ENCODE results near the gene SRSF12. TPM values are rescaled to one million over a fixed set of nuclear protein-coding genes. Genes with fewer than 3 reads are reported as not detected.

SRSF12 gene
- total and polyA plus RNA-seq, 2 donors (not counting 1 experiment from before 2014, with no cell fraction given) = not detected

DNA sequence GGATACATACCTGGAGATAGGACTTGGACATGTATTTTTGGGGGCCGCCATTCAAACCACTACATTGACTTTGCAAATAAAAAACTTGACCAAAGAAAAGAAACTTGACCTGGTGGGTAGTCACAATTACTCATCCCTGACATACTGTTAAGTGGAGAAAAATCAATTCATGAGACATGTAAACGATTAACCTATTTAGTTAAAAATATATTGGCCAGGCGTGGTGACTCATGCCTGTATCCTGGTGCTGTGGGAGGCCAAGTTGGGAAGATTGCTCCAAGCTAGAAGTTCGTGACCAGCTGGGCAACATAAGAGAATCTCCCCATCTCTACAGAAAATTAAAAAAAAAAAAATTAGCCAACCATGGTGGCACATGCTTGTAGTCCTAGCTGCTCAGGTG lies 2.5 kb upstream of the SRSF12 start:
- intact Hi-C loops (cut with micrococcal nuclease) = no loop called here
- ChIA-PET CTCF (interaction anchor here (1.0 to 2.0 kb wide), 2 partner anchors 25 to 137 kb away, joined by 4 to 5 read pairs; no protein-coding TSS in a partner anchor), POLR2A (no interaction called here)

DNA sequence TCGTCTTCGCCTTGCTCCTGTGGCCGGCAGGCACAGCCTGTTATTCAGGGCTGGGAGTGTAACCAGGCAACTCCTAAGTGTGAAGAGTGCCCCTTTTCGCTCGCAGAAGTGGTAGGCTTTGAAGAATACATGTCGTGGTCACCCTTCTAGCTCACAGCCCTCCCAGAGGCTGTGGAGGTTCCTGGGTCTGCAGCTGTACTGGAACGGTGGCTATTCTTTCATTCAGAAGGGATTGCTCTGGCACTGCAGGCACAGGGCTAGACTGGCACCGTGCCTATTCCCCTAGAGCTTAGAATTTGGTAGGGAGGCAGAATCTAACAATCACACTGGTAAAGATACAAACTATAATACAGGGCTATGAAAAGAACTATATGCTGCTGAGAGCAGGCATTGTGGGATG lies 1.1 kb upstream of the SRSF12 start:
- no peak for DNase-seq
- Histone ChIP-seq H3K79me2 (ENCODE audit: control insufficient read depth, insufficient read depth, low read length) (peaks cover 3% of the 10 kb centered on the region), H3K4me1 (ENCODE audit: control insufficient read depth in 2 of 2, insufficient read depth in 2 of 2, low read length in 2 of 2) (peaks cover 6 to 10% of the 10 kb centered on the region in 2 donors), H3K27me3 (replicated peaks in 1 of 4; ENCODE audit: control extremely low read depth in 1 of 4, control insufficient read depth in 3 of 4, insufficient read depth in 4 of 4, low read length in 3 of 4) (peaks cover 0 to 14% (median 2%) of the 10 kb centered on the region in 4 experiments), H3K9me3 (ENCODE audit: control extremely low read depth in 1 of 3, control insufficient read depth in 2 of 3, insufficient read depth in 1 of 3, low read length in 2 of 3) (no peaks in the 10 kb centered on the region), H2AFZ (ENCODE audit: insufficient read depth, low read depth, low read length, poor library complexity, severe bottlenecking) (no peak overlapping the region), H4K20me1 (ENCODE audit: control insufficient read depth, insufficient read depth, low read length, poor library complexity, severe bottlenecking) (no peaks in the 10 kb centered on the region), H3K9ac (ENCODE audit: low read length) (no peak overlapping the region), H3K4me2 (replicated peaks; ENCODE audit: low read depth, low read length, poor library complexity, severe bottlenecking) (no peak overlapping the region), H3K27ac (ENCODE audit: low read length in 2 of 2) (no peak overlapping the region), H3K36me3 (replicated peaks in 1 of 2; ENCODE audit: control extremely low read depth in 1 of 2, control insufficient read depth in 1 of 2, extremely low read depth in 1 of 2, insufficient read depth in 2 of 2, low read length in 1 of 2) (no peaks in the 10 kb centered on the region), H3K4me3 (ENCODE audit: control extremely low read depth in 1 of 5, extremely low read depth in 1 of 5, insufficient read depth in 1 of 5, low read depth in 2 of 5, low read length in 4 of 5) (no peak overlapping the region)
- peaks cover 9% of the 10 kb centered on the region for H3K4me1 Mint-ChIP-seq
- TF ChIP-seq, protein P1, sequence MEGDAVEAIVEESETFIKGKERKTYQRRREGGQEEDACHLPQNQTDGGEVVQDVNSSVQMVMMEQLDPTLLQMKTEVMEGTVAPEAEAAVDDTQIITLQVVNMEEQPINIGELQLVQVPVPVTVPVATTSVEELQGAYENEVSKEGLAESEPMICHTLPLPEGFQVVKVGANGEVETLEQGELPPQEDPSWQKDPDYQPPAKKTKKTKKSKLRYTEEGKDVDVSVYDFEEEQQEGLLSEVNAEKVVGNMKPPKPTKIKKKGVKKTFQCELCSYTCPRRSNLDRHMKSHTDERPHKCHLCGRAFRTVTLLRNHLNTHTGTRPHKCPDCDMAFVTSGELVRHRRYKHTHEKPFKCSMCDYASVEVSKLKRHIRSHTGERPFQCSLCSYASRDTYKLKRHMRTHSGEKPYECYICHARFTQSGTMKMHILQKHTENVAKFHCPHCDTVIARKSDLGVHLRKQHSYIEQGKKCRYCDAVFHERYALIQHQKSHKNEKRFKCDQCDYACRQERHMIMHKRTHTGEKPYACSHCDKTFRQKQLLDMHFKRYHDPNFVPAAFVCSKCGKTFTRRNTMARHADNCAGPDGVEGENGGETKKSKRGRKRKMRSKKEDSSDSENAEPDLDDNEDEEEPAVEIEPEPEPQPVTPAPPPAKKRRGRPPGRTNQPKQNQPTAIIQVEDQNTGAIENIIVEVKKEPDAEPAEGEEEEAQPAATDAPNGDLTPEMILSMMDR (IDR thresholded peaks at IDR 0.05) = no peak
- no peak for TF ChIP-seq EZH2 (IDR thresholded peaks at IDR 0.05; ENCODE audit: borderline replicate concordance, insufficient read depth, low read depth, low read length, poor library complexity, severe bottlenecking)
- WGBS (ENCODE audit: insufficient coverage) = 100% methylated on average over 3 of the region's 8 CpGs
- peaks cover 18% of the 10 kb centered on the region for H3K27me3 Mint-ChIP-seq
- peak overlapping the region; percentile 61 for H3K4me3 Mint-ChIP-seq
- intact Hi-C loops (cut with micrococcal nuclease) = no loop called here
- peaks cover 2% of the 10 kb centered on the region for H3K9me3 Mint-ChIP-seq (ENCODE audit: insufficient read depth)
- no peak for ATAC-seq (ENCODE audit: low read depth)
- ChIA-PET POLR2A (no interaction called here), CTCF (interaction anchor here (0.5 to 1.0 kb wide), 3 partner anchors 27 to 492 kb away, joined by 3 read pairs; partner anchors contain the start of gene PM20D2)
- H3K27ac Mint-ChIP-seq = no peak overlapping the region

More for the DNA sequence above, 2.5 kb upstream of the SRSF12 start:
- Mint-ChIP-seq H3K4me3 (no peak overlapping the region), H3K27ac (no peak overlapping the region), H3K9me3 (ENCODE audit: insufficient read depth) (peaks cover 2% of the 10 kb centered on the region), H3K27me3 (peaks cover 18% of the 10 kb centered on the region), H3K4me1 (peaks cover 9% of the 10 kb centered on the region)
- Histone ChIP-seq H3K4me3 (ENCODE audit: control extremely low read depth in 1 of 5, extremely low read depth in 1 of 5, insufficient read depth in 1 of 5, low read depth in 2 of 5, low read length in 4 of 5) (no peak overlapping the region), H3K4me1 (ENCODE audit: control insufficient read depth in 2 of 2, insufficient read depth in 2 of 2, low read length in 2 of 2) (peaks cover 6 to 10% of the 10 kb centered on the region in 2 donors), H4K20me1 (ENCODE audit: control insufficient read depth, insufficient read depth, low read length, poor library complexity, severe bottlenecking) (no peaks in the 10 kb centered on the region), H3K9me3 (ENCODE audit: control extremely low read depth in 1 of 3, control insufficient read depth in 2 of 3, insufficient read depth in 1 of 3, low read length in 2 of 3) (no peaks in the 10 kb centered on the region), H3K36me3 (replicated peaks in 1 of 2; ENCODE audit: control extremely low read depth in 1 of 2, control insufficient read depth in 1 of 2, extremely low read depth in 1 of 2, insufficient read depth in 2 of 2, low read length in 1 of 2) (no peaks in the 10 kb centered on the region), H3K9ac (ENCODE audit: low read length) (no peak overlapping the region), H3K4me2 (replicated peaks; ENCODE audit: low read depth, low read length, poor library complexity, severe bottlenecking) (no peak overlapping the region), H3K27me3 (replicated peaks in 1 of 4; ENCODE audit: control extremely low read depth in 1 of 4, control insufficient read depth in 3 of 4, insufficient read depth in 4 of 4, low read length in 3 of 4) (peaks cover 0 to 14% (median 2%) of the 10 kb centered on the region in 4 experiments), H3K27ac (ENCODE audit: low read length in 2 of 2) (no peak overlapping the region), H2AFZ (ENCODE audit: insufficient read depth, low read depth, low read length, poor library complexity, severe bottlenecking) (no peak overlapping the region), H3K79me2 (ENCODE audit: control insufficient read depth, insufficient read depth, low read length) (peaks cover 3% of the 10 kb centered on the region)
- ATAC-seq (ENCODE audit: low read depth) (no peak), DNase-seq (no peak)
- 100% methylated on average over 2 of the region's 4 CpGs for WGBS (ENCODE audit: insufficient coverage)
- no peak for TF ChIP-seq EZH2 (IDR thresholded peaks at IDR 0.05; ENCODE audit: borderline replicate concordance, insufficient read depth, low read depth, low read length, poor library complexity, severe bottlenecking)
- TF ChIP-seq, protein P1 (IDR thresholded peaks at IDR 0.05) = no peak
